ENCODE data around the gene NR6A1.
"Not testable (repeated sequence)": the region's sequence is repeated elsewhere in the genome, so short reads cannot be mapped to it uniquely, and the experiment has no call there.

NR6A1 gene

GRCh38 chr9:124776618-124776953 is 5.5 kb upstream of the NR6A1 start:
- DNase-seq, result no peak

- DNase-seq, result peak; percentile 29
These were observed 3.2 kb upstream of the NR6A1 start for GRCh38 chr9:124774129-124774978.

GRCh38 chr9:124773473-124774128 is 2.5 kb upstream of the NR6A1 start:
- no peak for DNase-seq

DNA sequence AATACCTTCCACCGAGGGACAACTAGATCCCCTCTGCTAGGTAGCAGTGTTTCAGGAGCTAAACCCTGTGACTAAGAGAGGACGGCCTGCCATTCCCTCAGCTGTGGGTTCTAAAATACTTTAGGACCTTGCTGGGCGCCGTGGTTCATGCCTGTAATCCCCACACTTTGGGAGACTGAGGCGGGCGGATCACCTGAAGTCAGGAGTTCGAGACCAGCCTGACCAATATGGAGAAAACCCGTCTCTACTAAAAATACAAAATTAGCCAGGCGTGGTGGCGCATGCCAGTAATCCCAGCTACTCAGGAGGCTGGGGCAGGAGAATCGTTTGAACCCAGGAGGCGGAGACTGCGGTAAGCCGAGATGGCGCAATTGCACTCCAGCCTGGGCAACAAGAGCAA is 1.8 kb upstream of the NR6A1 start:
- DNase-seq, result not testable (repeated sequence)

DNA sequence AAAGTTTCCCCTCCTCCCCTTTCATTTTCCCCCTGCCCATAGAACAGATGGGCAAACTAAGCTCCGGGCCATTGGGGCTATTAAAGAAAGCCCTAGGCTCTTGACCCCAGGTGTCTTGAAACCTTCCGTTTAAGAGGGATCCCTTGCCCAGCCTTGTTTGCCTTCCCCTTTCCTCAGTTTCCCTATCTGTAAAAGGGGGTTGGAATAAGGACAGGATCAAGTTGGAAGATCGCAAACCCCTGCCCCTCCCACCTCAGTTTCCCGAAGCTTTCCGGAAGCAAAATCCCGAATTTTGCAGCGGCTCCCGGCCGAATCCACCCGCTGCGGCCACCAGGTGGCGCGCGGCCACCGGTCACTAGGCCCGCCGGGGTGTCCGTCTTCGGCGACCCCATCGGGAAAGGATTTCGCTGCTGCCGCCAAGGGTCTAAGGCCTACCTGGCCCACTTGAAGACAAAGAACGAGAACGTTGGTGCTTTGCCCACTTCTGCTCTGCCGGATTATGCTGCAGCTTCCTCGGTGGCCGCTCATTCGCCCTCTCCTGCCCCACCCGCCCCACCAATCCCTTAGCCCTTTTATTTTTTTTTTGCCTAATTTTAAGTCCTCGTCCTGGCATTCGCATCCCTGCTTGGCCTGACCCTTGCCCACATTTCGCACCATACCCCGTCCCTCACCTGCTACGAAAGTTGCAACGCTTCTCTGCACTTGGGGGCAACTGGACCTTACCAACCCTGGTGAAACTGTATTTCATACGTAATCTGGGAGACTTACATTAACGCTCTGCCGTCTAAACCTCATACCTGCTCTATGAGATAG is 962 bp upstream of the NR6A1 start:
- DNase-seq, result no peak

DNA sequence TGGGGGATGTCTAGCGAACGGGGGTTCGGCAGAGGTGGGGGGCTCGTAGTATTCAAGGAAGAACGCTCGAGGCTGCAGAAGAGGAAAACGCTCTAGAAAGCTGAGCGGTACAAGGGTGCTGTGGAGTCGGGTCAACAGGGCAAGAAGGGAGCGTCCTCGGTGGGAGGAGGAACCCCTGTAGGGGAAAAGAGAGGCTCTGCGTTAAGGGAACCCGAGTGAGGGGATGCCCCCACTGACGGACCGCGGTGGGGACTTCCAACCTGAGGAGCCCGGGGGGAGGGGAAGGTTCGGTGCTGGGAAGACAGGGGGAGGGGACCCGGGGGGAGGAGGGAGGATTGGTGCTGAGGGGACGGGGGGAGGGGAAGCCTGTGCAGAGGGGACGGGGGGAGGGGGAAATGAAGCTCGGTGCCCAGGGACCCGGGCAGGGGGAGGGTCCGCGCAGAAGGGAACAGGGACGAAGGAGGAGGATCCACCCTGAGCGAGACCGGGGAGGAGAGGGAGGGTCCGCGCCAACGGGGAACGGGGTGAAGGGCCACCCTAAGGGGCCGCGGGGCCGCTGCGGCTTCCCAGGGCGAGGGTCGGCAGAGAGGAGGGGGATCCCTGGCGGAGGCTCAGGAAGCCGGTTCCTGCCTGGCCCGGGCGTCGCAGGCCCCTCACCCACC is 621 bp downstream of the NR6A1 start:
- peak; percentile 24 for DNase-seq

DNA sequence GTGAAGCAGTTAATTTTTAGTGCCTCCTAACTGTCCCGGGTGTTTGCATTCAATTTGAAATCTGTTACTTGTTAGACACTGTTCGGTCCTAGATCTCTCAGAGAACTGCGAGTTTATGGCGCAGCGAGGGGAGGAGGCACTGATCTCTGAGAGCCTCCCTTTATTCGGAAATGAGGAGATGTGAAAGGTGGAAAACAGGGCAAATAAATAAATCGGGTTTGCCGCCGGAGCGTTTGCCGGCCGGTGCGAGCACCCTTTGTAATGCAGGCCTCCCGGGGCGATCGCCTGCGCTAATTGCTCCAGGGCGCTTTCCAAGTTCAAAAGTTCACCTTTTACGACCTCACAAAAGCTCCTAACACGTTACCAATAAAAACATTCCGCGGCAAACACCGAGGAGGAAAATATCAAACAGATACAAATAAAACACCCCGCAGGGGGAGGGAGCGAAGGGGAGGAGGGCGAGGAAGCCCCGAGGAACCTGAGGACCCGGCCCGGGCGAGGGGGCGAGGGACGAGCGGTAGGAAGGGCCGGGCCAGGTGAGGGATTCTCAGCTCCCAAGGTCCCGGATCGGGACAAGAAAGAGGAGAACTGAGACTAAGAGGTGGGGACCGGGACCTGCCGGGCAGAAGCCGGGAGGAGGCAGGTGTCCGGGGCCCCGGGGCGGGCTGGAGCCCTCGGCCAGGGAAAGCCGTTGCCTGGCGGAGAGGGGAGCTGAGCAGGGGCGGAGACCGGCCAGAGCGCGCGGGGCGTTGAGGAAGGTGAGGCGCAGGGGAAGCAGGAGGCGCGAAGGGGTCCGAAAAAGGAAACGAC is 1.4 kb downstream of the NR6A1 start:
- no peak for DNase-seq

- no peak for DNase-seq
These were observed 2.2 kb downstream of the NR6A1 start for GRCh38 chr9:124768750-124769548.

DNA sequence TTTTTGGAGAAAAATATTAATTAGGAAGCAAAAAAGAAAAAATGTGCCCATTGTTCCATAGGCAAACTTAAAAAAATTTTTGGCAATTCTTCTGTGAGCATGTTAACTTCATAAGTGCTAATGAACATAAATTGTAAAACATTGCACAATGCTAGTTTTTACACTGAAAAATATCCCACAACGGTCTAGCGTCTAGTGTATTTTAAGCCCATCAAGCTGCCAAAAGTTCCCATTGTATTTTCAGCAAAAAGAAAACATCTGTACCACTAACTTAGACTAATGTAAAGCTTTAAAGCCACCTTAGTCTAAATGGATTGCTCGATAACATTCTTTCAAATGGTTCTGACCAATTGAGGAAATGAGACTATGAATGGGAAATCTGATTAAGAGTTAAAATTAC is 2.8 kb downstream of the NR6A1 start:
- no peak for DNase-seq

DNA sequence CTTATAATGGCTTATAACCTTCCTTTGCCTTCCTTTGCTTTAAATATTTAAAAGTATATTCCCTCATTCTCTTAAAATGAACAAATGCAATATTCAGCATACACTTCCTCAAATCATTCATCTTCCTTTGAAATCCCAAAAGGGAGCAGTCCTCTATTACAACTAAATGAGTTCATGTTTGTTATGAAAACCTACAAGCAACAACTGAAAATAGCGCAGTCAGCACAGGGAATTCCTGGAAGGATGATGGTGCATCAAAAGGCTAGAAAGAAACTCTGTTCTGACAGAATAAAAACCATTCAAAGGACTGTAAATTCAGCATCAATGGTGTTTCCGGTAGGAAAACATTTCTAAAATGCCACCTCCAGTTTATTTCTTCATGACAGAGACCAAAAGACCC is 3.3 kb downstream of the NR6A1 start:
- DNase-seq, result no peak

DNA sequence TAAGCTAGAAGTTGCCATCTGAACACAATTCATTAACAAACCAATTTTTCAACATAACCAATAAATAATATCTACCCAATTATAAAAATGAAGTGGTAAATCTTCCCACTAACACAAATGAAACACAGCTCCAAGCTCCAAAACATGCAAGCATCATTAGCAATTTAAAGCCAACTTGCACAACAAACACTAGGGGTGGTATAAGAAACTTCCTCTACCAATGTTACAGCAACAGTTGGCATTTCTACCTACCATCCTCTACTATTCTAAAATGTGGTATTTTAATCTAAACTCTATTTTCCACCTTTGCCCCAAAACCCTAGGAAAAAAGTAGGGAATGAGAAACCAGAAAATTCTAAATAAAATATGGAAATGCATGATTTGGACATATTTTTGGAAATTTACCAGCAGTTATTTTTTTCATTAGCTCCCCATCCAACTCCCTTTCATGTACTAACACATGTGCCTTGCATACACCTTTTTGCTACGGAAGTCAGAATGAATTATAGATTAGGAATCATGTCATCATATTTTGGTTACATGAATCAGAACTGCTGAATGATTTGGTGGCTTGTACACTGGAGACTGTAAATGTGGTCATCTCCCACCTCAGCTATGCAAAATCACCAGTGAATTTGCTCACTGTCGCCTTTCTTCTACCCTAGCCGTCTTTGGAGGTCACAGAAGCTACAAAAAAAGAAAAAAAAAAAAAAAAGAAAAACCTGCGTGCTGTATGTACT is 4.1 kb downstream of the NR6A1 start:
- DNase-seq, result no peak

DNA sequence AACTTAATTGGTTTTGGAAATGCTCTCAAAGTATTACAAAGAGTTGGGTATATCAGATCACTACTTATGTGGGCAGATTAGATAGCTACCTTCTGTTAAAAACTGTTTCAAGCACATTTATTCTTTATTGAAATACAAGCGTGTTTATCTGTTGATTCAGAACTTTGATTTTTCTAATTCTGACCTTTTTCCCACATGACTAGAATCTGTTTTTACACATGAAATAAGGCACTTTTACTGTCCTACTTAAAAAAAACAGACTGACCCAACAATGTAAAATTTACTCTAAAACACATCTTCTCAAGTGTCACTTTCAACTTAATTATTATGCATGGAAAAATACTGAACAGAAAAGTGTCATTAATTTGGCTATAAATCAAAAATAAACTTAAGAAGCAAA is 4.8 kb downstream of the NR6A1 start:
- DNase-seq, result no peak

GRCh38 chr9:124765439-124765835 is 5.7 kb downstream of the NR6A1 start:
- no peak for DNase-seq

GRCh38 chr9:124764774-124765438 is 6.2 kb downstream of the NR6A1 start:
- no peak for DNase-seq

GRCh38 chr9:124762633-124763032 is 8.5 kb downstream of the NR6A1 start:
- DNase-seq, result no peak

DNA sequence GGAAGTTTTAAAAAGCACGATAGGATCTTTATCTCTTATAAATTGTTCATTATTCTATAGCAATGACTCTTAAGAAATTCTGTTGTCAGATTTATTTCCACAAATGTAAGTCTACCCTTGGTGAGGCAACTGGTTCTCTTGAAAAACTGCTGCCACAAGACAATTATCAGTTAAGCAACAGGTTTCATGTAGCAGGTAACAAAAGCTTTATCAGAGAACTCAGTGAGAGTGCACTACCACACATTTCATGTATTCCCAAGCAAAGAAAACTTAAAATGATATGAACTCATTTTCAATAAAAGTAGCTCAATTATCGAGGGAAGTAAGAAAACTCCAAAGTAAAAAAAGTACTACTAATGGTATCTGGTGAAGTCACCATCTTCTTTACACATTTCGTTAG is 9.4 kb downstream of the NR6A1 start:
- no peak for DNase-seq

GRCh38 chr9:124761196-124761595 is 9.9 kb downstream of the NR6A1 start:
- DNase-seq, result no peak

DNA sequence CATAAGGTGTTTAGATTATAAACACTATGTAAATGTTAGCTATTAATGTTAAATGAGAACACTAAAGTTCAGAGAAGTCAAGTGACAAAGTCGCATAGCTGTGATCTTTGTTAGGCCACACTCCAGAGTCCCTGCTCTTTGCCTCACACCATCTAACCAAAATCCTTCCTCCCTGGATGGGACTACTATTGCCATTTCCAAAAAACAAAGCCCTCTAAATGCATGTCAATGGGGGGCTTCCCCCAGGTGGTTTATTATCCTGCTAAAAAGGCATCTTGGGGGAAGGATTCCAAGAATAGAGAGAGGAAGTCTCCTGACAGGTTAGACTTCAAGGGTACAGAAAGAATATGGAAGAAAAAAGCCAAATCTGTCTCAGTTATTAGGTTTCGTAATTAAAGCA is 10.4 kb downstream of the NR6A1 start:
- DNase-seq, result no peak

DNA sequence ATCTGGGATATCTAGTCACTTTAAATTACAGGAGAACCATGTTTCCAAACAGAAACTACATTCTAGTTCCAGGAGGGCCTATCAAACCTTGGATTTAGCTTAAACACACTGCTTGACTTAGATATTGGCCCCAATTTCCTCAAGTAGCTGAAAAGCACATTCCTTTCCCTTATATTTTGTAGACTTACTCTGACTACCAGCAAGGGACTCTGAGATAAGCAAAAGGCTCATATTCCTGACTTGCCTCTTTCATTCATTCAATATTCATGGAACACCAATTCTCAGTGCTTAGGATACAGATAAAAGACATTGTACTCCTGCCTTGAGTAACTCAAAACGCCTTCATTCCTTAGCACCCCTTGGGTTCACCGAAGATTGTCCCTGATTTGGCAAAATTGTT is 11.8 kb downstream of the NR6A1 start:
- DNase-seq, result no peak

- DNase-seq, result no peak
These were observed 12.4 kb downstream of the NR6A1 start for GRCh38 chr9:124758691-124759090.
